GM21737 (cell line): Measurements from ENCODE around the gene GREB1.

Experiments used
- ATAC-seq: cut with Tn5 transposase; IDR thresholded peaks from one replicate; pipeline ENCODE4 v1.9.1; 2021; ENCODE audit warnings: mild to moderate bottlenecking, moderate library complexity; ENCODE audit not compliant: unreplicated experiment

The GREB1 gene

DNA sequence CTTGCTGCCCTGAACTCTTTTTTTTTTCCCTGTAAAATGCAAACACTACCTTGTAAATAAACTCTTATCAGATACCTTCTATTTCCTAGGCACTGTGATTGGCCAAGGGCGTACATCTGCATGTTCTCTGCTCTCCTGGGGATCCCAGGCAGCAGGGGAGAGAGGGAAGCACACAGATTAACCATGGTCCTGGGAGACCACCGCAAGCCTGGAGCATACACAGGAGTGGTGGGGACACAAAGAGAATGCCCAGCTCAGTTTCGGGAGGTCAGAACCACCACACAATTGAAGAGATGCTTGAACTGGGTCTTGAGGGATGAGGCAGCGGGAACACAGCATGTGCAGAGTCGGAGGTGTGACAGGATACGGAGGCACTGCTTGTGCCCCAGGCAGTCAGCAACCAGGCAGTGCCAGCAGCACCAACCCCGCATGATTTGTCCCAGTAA lies 2.1 kb downstream of the GREB1 start:
- ATAC-seq, result no peak

DNA sequence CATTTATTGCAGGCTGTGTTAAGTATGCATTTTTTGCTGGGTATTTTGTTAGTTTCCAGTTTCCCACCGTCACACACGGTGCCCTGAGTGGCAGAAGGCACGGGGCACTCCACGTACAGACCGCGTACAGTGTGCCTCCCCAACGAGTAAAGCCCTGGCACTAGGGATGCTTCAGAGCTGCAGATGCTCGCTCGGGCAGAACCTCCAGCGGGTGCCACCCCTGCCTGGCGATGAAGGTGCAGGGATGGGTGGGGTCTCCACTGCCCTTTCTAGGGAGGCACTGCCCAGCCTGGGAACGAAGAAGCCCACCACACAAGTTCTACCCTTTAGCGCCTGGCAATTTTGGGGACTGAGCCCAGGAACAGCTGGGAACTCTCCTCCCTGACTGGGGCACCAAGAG lies 4.1 kb downstream of the GREB1 start:
- ATAC-seq, result no peak

DNA sequence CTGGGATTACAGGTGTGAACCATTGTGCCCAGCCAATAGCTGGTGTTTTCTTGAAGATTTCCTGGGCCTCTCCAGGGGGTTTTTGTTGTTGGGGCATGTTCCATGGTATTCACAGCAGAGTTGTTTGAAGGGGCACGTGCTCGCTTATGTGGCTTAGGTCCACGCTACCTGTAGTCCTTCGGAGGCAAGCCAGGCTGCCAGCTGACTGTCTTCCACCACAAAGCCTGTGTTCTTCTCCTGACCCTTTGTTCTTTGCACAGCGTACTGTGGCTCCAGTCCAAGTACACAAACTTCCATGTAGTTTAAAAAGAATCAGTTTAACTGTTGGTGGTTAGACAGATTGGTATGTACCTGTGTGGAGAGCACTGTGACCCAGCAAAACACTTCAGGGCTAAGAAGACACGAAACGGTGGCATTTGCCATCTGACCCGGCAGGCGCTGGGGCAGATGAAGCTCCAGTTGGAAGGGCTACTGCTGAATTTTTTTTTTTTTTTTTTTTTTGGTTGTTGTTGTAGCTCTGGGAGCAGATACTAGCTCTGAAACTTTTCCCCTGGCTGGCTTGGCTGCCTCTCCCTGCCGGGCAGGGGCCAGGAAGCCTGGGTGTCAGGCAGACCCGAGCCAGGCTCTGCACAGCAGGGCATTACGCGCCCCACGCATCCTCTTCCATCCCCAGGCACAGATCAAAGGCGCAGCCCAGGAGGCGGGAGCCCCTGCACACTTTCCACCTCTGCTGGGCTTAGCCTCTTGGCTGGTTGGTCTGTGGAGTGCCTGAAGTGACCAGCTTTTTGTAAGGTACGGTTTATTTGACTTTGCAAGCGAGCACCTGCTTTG lies 5.7 kb downstream of the GREB1 start:
- ATAC-seq, result no peak

DNA sequence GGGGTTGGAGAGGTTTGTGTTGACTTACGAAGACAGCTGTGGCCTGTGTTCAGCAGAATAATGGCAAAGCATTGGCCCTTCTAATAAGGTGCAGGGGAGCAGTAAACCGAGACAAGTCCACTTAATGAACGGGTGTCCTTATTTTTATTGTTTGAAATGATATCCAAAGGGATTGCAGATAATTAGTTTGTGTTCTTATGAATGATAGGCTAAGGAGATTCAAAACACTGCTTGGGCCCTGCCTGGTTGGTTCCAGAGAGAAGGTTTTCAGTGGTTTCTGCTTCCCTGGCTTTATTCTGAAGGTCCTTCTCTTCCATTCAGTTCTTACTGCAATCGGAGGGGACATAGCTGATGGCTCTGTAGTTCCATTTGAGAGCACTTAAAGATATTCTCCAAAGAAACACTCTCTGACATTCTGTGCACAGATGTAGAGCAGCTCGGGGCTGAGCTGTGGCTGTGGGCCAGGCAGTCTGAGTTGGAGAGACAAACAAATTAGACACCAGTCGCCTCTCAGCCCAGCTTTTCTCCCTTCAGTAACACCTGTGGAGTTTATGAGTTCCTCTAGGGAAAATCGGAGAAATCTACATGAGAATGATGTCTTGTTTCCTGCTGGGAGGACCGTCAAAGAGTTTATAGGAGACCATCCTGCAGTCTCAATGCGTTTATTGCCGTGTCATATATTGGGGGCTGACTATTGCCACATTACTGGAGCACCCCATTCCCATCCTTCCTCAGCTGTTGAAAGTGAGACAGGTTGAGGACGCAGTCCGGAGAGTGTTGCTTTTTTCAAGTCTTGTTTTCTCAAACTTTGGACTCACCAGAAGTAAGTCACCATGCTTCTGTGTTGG lies 6.5 kb downstream of the GREB1 start:
- no peak for ATAC-seq

DNA sequence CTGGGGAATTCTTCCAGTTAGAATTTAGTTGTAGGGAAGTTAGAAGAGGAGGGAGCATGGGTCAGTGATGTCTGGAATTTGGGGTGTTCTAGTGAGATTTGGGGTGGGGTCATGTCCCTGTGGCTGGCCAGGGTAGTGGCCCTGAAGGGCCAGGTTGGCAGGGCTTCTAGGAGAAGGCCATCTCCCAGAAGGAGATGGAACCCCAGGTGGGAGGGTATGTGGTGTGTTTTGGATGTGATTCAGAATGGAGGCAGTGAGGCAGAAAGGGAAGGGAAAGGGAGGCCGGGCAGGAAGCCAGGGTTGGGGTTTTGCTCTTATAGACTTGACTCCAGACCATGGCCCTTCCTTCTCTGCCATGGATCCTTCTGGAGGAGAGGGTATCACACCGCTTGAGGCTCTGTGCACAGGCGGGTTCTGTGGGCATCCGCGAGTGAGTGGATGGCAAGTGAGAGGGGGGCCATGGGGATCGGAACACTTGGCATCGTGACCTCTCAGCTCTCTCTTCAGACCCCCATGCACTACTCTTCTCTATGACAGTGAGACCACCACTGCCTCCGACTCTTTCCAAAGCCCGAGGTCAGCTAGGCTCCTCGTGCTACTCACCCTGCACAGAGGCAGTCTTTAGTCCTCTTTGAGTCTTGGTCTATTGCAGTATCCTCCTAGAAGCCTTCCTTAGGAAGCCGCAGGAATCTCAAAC lies 7.3 kb downstream of the GREB1 start:
- no peak for ATAC-seq

DNA sequence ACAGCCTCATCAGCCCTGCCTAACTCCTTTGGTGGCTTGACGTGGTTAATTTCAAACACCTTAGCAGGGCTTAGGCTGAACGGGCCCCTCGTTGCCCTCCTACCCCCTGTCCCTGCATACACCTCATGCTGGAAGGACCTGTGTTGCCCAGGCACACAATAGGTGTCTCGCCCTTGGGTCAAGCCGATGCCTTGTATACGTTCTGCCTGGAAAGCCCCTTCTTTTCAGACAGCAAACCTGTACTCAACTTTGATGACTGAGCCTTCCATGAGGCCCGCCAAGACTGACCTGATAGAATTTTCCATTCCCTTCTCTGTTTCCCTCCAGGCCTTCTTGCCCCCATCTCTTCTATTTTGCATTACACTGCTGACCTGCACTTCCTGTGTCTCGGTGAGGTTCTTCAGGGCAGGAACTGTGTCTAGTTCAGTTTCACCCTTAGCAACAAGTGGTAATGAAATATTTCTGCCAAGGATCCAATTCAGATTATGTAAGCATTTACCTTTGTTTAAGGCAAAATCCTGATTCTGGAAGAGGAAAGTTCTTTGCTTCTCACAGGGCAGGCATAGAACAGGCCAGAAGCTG lies 7.9 kb downstream of the GREB1 start:
- no peak for ATAC-seq

DNA sequence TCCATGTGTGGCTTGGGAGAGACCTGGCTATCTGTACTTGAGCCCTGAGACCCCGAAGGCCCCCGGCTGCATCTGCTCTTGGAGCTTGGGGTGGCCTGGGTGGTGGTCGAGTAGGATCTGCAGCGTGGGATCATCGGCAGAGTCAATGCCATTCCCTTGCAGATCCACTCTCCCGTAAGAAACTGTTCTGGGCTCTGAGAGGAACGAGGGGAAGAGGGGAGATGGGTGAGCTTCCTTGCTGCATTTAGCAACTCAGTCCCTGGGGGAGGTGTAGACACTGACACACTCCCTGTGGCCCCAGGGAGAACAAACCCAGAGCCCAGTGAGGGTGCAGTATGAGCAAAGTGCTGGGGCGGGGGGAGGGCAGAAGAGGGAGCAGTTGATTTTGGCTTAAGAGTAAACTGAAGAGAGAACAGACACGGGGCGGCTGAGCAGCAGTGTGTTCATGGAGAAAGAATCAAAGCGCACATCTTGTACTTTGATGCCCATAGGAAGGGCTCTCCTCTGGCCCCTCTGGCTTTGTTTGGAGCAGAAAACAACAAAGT lies 8.5 kb downstream of the GREB1 start:
- ATAC-seq, result no peak

DNA sequence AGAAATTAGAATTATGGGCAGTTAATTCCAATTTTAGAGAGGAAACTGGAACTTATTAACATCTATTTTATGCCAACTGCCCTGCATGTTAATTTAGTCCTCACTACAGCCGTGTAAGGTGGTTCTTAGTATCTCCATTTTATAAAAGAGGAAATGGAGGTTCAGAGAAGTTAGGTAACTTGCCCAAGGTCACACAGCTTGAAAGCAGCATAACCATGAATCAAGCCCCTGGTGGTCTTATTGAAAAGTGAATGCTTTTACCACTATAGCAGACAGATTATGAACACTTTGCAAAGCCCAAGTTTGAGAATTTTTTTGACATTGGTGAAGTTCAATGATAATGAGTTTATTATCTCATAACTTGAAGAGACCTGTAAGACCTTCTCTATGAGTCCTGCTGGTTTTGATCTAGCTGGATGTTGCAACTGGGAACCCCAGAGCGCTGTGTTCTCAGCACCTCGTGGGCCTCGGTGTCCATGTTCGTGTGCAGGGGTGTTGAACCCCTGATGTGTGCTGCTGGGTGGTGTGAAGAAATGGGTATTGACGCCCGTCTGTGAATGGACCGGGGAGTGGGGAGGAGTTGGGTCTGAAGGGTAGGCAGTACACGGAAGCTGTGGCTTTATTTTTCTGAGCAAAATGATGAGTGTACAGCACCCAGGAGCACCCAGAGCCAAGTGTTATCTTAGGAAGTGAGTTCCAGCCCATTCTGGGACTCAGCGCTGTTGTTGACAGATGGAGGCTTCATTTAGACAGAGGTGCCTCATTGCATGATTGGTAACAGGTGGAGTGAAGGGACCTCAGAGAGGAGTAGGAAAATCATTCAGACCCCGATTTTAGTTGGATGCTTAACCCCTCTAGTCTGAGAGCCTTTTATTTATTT lies 9.7 kb downstream of the GREB1 start:
- ATAC-seq, result no peak

DNA sequence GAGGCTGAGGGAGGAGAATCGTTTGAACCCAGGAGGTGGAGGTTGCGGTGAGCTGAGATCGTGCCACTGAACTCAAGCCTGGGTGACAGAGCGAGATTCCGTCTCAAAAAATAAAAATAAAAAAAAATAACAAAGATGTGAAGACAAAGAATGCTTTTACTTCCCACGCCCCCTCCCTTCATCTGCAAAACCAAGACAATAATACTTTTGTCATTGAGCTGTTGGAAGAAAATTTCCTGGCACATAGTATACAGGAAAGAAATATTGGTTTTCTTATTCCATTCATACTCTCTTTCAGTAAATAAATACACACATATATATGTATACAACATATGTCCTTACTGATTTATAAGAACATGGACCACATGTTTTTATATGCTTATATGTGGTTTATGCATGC lies 12.2 kb downstream of the GREB1 start:
- no peak for ATAC-seq

DNA sequence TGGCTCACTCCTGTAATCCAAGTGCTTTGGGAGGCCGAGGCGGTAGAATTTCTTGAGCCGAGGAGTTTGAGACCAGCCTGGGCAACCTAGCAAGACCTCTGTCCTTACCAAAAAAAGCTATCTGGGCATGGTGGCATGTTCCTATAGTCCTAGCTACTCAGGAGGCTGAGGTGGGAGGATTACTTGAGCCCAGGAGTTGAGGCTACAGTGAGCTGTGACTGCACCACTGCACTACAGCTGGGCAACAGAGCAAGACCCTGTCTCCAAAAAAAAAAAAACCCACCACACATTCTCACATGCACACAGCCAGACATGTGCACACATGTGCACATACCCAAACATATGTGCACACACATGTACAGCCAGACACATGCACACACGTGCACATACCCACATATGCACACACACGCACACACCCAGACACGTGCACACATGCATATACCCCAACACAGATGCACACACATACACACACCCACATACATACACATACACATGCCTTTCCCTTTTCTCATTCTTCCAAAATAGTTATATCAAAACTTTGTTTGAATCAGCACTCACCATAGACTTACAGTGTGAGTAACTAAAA lies 14.2 kb downstream of the GREB1 start:
- no peak for ATAC-seq

DNA sequence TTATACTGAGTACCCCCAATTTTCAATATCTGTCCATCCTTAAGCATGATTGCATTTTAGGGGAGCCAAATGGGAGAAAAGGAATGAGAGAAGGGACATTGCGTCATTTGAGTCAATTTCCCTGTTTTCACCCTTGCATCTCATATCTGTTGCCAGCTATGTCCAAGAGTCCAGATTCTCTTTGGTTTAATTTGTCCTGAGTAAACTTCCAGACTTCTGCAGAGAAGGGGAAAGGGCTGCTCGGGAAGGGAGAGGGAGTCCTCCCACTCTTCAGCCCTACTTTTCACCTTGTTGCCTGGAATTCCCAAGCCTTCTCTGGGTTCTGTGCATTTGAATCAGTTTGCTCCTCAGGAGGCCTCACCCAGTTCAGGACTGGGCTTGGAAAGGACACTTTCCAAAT lies 16.5 kb downstream of the GREB1 start:
- ATAC-seq, result no peak

DNA sequence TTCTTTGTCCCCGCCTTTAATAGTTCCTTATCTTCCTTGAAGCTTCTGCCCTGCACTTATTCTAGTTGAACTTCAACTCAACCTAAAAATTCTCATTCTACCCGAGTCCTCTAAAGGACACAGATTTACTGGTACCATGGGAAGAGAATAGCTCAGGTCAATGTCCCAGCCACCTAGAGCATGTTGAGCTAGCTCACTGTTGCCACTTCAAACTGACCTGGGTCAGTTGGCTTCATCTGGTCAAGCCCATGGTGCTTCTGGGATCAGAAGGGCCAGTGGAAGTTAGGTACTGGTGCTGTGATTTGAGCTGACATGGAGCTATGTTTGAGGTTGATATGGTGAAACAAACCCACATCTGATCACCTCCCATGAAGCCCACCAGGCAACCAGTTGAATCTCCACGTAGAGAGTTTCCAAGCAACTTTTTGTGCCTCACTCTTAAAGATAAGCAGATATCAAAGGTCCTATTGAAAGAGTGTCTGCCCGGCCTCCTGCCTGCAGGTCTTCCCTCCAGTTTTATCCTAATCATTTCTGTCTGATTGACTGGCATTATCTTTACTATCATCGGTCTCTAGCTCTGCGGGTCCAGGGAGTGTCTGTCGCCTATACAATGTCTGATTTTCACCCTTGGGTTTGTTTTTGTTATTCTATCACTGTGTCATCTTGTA lies 17.2 kb downstream of the GREB1 start:
- no peak for ATAC-seq

DNA sequence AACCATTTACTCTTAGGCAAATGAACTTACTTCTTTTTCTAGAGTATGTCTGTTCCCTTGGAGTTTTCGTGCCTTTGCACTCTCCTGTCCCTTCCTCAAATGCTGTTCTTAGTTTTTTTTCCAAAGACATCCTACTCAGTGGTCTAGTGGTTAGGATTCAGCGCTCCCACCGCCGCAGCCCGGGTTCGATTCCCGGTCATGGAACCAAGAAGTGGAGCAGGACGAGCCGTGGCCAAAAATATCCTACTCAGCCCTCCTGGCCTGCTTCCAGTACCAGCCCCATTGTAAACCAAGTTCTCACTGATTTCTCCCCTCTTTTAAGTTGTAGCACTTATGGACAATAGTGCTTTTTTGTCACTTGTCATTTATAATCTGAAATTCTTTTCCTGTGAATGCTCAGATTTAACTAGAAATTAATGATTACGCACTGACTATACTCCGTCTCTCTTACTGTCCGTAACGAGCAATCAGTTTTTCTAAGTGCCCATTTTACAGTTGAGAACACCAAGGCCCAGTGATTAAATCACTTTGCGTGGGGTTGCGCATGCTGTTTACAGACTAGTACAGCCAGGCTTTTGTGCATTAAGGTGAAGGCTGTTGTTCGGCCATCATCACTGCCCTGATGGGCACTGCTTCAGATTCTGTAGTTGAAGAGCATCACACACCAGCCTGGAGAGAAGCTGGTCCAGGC lies 17.9 kb downstream of the GREB1 start:
- no peak for ATAC-seq

DNA sequence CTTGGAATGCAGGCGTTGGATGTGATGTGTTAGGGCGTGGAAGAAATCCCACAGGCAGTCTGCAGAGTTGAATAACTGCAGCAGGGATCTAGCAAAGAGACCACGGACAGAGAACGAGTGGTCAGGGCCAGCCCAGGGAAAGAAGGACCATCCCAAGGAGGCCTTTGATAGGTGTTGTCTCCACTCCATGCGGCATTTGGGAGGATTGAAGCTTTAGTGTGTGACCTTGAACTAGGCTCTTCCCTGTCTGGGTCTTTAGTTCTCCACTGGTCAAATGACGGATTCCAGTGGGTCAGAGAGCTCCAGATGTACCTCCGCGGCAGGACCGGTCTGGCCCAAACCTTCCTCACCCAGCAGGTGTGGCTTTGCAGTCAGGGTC lies 18.4 kb downstream of the GREB1 start:
- no peak for ATAC-seq

DNA sequence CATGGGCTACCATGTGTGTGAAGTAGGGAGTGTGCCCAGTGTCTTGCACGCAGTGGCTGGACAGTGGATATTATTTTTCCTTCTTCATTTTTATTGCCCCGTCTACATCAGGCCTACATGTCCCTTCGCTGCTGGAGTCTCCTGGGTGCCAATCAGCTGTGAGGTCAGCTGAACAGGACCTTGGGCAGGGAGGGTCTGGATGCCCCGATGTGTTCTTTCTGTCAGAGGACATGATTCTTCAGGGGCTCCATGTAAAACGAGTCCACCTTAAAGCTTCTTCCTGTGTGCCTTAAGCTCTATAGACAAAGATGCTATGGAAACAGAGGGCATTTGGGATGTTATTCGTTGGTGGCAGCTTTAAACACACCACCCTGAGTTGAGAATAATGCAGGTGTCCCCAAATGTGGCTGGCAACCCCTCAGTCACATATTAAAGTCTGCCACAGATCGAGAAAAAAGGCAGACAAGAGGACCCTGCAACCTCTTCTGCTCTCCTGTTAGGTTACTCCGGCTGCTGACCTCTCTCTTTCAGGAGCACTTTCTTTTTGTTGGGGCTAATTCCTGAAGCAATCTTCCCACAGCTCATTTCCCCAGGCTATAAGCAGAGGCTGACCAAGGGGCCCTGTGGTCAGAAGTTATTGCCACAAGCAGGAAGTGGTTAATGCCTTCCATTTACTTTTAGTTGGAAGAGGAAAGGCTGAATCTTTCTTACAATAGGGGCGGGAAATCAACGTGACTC lies 20.0 kb downstream of the GREB1 start:
- no peak for ATAC-seq

DNA sequence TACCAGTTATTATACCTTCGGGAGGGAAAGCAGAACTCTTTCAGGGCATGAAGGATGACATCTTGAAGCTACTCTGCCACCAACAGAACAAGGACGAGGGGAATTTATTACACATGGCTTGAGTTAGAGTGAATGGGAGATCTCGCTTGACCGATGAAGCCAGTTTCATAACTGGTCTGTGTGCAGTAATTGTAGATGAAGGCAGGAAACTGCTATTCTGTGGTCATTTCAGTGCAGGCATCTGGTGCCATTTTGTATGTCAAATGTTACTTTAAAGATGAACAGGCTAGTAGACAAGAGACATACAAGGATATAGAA lies 20.5 kb downstream of the GREB1 start:
- ATAC-seq, result no peak

DNA sequence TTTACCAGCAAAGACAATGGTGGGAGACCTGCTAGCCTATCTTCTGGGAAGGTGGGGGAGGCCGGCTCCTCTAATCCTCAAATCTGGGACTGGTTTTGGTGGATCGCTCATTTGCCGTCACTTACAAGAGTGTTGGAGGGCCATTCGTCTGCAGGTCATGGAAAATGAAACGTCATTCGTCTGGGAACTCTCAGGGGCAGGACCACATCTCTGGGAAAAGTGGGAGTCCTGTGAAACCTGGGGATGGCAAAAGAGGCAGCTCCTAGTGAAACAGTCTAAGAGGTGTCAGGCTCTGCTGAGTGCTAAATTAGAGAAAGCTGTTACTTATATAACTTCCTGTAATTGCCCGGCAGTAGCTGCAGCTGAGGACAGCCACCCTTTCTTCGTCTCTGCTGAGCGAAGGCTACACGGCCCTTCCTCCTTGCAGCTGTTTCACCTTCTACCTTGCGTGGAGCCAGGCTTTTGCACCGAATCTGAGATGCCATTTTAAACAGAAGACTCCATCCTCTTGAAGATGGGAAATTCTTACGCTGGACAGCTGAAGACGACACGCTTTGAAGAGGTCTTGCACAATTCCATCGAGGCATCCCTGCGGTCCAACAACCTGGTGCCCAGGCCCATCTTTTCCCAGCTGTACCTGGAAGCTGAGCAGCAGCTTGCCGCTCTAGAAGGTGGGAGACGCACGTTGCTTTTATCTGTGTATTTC lies 22.4 kb downstream of the GREB1 start:
- ATAC-seq, result no peak
